DOHH2 (cell line): ENCODE data around the gene ACOX3.

Experiments used
- H3F3A ChIP-seq: fragments of 200-600 bp; sonication (generic), shearing (Covaris generic); 2 replicates; pipeline ENCODE4 v1.6.0; 2016; ENCODE audit warnings: antibody characterized with exemption, mild to moderate bottlenecking; ENCODE audit not compliant: control insufficient read depth, insufficient read depth
- H3K27ac ChIP-seq: fragments of 200-600 bp; sonication (generic); 2 replicates; pipeline ENCODE4 v1.5.1; 2014; ENCODE audit warnings: low read depth, mild to moderate bottlenecking, low read length, moderate library complexity
- H3K27me3 ChIP-seq: fragments of 200-600 bp; sonication (generic); 2 replicates; pipeline ENCODE4 v1.6.1; 2014; ENCODE audit warnings: mild to moderate bottlenecking, low read length, mixed read lengths; ENCODE audit not compliant: control insufficient read depth
- H3K36me3 ChIP-seq: fragments of 200-600 bp; sonication (generic); 2 replicates; pipeline ENCODE4 v1.6.1; 2014; ENCODE audit warnings: mild to moderate bottlenecking, low read length, moderate library complexity, mixed read lengths; ENCODE audit not compliant: control insufficient read depth
- H3K4me1 ChIP-seq: fragments of 200-600 bp; sonication (generic); 2 replicates; pipeline ENCODE4 v1.6.1; 2014; ENCODE audit warnings: mild to moderate bottlenecking, low read length, mixed read lengths; ENCODE audit not compliant: control insufficient read depth
- H3K4me2 ChIP-seq: fragments of 200-600 bp; sonication (generic); 2 replicates; pipeline ENCODE4 v1.6.0; 2014; ENCODE audit warnings: mild to moderate bottlenecking, low read length, moderate library complexity
- H3K4me3 ChIP-seq: fragments of 200-600 bp; sonication (generic); 2 replicates; pipeline ENCODE4 v1.5.1; 2014; ENCODE audit warnings: mild to moderate bottlenecking, low read length, mixed read lengths
- H3K79me2 ChIP-seq: fragments of 200-600 bp; sonication (generic); 2 replicates; pipeline ENCODE4 v1.6.1; 2014; ENCODE audit warnings: mild to moderate bottlenecking, low read length, mixed read lengths; ENCODE audit not compliant: control insufficient read depth
- H3K9me2 ChIP-seq: fragments of 200-600 bp; sonication (generic); replicated peaks from 2 replicates; pipeline ENCODE4 v1.6.1; 2014; ENCODE audit warnings: mild to moderate bottlenecking, low read length, mixed read lengths; ENCODE audit not compliant: control insufficient read depth
- H3K9me3 ChIP-seq: fragments of 200-600 bp; sonication (generic); 2 replicates; pipeline ENCODE4 v1.6.1; 2014; ENCODE audit warnings: antibody characterized with exemption, low read length, mixed read lengths; ENCODE audit not compliant: control insufficient read depth, insufficient read depth
- H4K20me1 ChIP-seq: fragments of 200-600 bp; sonication (generic); 2 replicates; pipeline ENCODE4 v1.6.0; 2014; ENCODE audit warnings: low read depth, mild to moderate bottlenecking, antibody characterized with exemption, low read length, moderate library complexity; ENCODE audit not compliant: control insufficient read depth, insufficient read depth
- EZH2phosphoT487 ChIP-seq: fragments of 200-600 bp; sonication (generic); IDR thresholded peaks from 2 replicates; pipeline ENCODE4 v1.6.1; 2017; ENCODE audit warnings: borderline replicate concordance, mild to moderate bottlenecking, antibody characterized with exemption, low read length, moderate library complexity, mixed read lengths
- TF ChIP-seq, protein P1 (sequence below): fragments of 200-600 bp; sonication (generic); IDR thresholded peaks from one replicate; pipeline ENCODE4 v1.5.1; 2014; ENCODE audit warnings: antibody characterized with exemption, mild to moderate bottlenecking, low read depth, low read length; ENCODE audit not compliant: poor library complexity, severe bottlenecking

Gene ACOX3

DNA sequence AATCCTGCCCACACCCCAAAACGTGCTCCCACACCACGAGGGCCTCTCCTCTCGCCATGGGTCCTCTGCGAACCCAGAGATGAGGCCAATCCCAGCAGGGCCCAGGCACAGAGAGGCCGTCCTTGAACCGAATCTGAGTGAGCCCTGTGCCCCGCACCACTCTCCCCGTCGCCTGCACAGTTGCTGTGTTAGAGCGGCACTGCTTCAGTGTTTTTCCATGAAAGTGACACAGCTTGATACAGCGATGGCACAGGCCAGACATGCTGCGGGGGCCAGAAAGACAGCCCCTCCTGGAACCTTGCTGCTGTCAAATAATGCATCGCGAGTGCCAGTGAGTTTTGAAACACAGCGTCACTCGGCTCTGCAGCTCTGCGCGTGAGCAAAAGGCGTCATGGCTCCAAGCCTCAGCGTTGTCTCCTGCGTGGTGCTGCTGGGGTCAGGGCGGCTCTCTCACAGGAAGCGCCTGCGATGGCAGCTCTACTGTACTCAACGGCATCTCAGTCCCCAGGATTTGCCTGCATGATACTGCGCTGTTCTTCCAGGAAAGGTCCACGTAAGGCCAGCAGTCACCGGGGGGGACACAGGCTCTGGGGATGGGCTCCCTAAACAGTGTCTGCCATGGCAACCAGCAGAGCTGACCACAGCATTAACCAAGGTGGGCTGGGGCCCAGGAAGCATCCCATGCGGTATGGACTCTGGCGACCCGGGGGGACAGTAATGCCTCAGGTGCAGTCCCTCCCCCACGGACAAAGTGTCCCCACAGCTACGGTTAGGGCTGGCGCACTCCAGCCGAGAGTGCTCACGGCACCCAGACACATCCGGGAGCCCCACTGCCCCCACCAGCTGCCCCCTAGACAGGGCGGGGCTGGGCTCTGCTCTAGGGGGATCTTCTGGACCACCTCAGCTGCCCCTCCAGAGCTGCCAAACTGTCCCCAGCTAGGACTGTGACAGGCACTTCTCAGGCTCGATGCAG lies 63.1 kb downstream of the ACOX3 start:
- H3K79me2 ChIP-seq = no peaks in the 10 kb centered on the region
- H3K4me1 ChIP-seq = no peaks in the 10 kb centered on the region
- no peaks in the 10 kb centered on the region for H3K27me3 ChIP-seq
- no peaks in the 10 kb centered on the region for H3F3A ChIP-seq
- no peaks in the 10 kb centered on the region for H4K20me1 ChIP-seq
- H3K9me3 ChIP-seq = no peaks in the 10 kb centered on the region
- no peak for TF ChIP-seq EZH2phosphoT487
- TF ChIP-seq, protein P1, sequence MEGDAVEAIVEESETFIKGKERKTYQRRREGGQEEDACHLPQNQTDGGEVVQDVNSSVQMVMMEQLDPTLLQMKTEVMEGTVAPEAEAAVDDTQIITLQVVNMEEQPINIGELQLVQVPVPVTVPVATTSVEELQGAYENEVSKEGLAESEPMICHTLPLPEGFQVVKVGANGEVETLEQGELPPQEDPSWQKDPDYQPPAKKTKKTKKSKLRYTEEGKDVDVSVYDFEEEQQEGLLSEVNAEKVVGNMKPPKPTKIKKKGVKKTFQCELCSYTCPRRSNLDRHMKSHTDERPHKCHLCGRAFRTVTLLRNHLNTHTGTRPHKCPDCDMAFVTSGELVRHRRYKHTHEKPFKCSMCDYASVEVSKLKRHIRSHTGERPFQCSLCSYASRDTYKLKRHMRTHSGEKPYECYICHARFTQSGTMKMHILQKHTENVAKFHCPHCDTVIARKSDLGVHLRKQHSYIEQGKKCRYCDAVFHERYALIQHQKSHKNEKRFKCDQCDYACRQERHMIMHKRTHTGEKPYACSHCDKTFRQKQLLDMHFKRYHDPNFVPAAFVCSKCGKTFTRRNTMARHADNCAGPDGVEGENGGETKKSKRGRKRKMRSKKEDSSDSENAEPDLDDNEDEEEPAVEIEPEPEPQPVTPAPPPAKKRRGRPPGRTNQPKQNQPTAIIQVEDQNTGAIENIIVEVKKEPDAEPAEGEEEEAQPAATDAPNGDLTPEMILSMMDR = no peak
- no peak overlapping the region for H3K27ac ChIP-seq
- no peak overlapping the region for H3K4me2 ChIP-seq
- H3K36me3 ChIP-seq = no peaks in the 10 kb centered on the region
- H3K9me2 ChIP-seq = no peaks in the 10 kb centered on the region
- no peak overlapping the region for H3K4me3 ChIP-seq

DNA sequence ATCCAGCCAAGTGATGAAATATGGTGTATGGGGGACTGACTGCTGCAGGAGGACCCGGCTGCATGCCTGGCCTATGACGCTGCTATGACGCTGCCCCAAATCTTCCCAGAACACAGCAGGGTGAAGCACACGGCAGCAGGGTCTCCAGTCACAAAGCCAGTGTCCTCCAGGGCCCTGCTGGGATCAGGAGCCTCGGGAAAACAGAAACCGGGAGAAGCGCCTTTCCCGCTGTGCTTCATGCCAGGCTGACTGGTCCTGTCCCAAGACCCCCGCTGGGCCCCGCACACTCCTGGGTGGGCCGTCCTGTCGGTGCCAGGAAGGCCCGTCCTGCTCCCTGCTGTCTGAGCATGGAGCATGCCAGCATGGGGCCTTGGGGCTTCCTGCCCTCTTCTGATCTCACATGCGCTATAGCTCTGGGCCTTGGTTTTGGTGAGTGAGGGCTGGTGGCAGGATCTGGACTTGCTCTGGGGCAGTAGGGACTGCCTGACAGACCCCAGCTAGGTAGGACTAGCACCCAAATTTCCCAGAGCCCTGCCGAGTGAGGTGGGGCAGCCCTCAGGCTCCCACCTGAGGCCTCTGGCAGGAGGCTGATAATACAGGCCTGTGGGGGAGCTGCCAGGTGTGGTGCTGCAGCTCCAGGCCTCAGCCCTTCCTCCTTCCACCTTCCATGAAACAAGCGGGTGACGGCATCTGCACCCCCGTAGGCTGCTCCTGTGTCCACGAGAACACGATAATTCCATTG lies 64.0 kb downstream of the ACOX3 start:
- no peak overlapping the region for H3K4me2 ChIP-seq
- H3K27ac ChIP-seq = no peak overlapping the region
- no peak overlapping the region for H3K4me3 ChIP-seq
- H3K4me1 ChIP-seq = no peaks in the 10 kb centered on the region
- H3K27me3 ChIP-seq = no peaks in the 10 kb centered on the region
- no peaks in the 10 kb centered on the region for H3K36me3 ChIP-seq
- no peaks in the 10 kb centered on the region for H4K20me1 ChIP-seq
- no peaks in the 10 kb centered on the region for H3K9me2 ChIP-seq
- no peaks in the 10 kb centered on the region for H3K79me2 ChIP-seq
- TF ChIP-seq, protein P1 = no peak
- no peak for TF ChIP-seq EZH2phosphoT487
- no peaks in the 10 kb centered on the region for H3K9me3 ChIP-seq
- H3F3A ChIP-seq = no peaks in the 10 kb centered on the region

DNA sequence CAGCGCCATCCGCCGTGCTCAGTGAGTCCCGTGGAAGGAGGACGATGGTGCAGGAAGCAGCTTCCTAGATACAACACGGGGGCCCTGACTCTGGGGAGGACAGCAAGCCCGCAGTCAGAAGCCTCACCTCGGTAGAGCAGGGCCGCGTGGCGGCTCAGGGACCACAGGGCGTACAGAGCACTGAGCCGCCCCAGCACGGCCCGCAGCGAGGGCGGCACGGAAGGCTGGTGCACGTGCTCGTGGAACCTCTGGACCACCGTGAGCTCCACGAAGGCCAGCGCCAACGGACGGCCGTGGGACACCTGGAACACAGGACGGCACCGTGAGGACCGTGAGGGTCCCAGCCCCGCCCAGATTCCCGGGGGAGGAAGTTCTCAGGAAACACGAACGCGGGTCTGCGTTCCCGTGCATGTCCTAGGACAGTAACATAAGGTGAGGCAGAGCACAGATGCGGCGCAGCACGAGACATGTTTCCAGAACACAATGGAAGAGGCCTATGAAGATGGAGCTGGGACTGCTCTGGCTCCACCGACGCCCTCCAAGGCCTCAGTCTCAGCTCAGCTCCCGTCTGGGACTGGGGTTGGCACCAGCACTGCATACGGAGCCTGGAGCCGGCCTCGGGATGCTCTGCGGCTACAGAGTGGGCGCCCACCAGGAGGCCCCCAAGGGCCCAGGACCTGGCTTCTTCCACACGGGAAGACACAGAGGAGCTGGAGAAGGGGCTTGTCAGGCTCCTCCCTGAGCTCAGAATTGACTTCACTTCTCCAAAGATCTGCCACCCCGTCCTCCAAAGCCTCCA lies 65.5 kb downstream of the ACOX3 start:
- H3K4me2 ChIP-seq = no peak overlapping the region
- TF ChIP-seq, protein P1 = no peak
- TF ChIP-seq EZH2phosphoT487 = no peak
- no peak overlapping the region for H3K4me3 ChIP-seq
- H3K36me3 ChIP-seq = no peaks in the 10 kb centered on the region
- no peak overlapping the region for H3K27ac ChIP-seq
- no peaks in the 10 kb centered on the region for H3K9me3 ChIP-seq
- H3F3A ChIP-seq = no peaks in the 10 kb centered on the region
- no peaks in the 10 kb centered on the region for H4K20me1 ChIP-seq
- no peaks in the 10 kb centered on the region for H3K79me2 ChIP-seq
- no peaks in the 10 kb centered on the region for H3K27me3 ChIP-seq
- no peaks in the 10 kb centered on the region for H3K4me1 ChIP-seq
- no peaks in the 10 kb centered on the region for H3K9me2 ChIP-seq
